Nephron (organoid): ENCODE results near the gene GDPD4.

Source experiments
- H3K27ac Mint-ChIP-seq, 3 experiments: 2 replicates each; pipeline ENCODE4 v1.8.0; 2020; ENCODE audit warnings: mixed read lengths in 3 of 3, mild to moderate bottlenecking in 2 of 3, moderate library complexity in 1 of 3
- H3K27me3 Mint-ChIP-seq: 2 replicates; pipeline ENCODE4 v1.8.0; 2021; ENCODE audit warnings: low read depth, mild to moderate bottlenecking, moderate library complexity, mixed read lengths
- H3K36me3 Mint-ChIP-seq: 2 replicates; pipeline ENCODE4 v1.8.0; 2020; ENCODE audit warnings: low read depth, mixed read lengths
- H3K4me1 Mint-ChIP-seq: 2 replicates; pipeline ENCODE4 v1.8.0; 2020; ENCODE audit warnings: mixed read lengths
- H3K4me3 Mint-ChIP-seq, 3 experiments: 2 replicates each; pipeline ENCODE4 v1.8.0; 2020; ENCODE audit warnings: mild to moderate bottlenecking in 3 of 3, mixed read lengths in 3 of 3, moderate library complexity in 2 of 3
- H3K9me3 Mint-ChIP-seq: 2 replicates; pipeline ENCODE4 v1.8.0; 2020; ENCODE audit warnings: mixed read lengths
- CTCF ChIP-seq, 3 experiments: fragments of 200-600 bp; sonication (generic); IDR thresholded peaks; one replicate each; pipeline ENCODE4 v1.5.0; 2021; ENCODE audit warnings: antibody characterized with exemption in 3 of 3; ENCODE audit not compliant: unreplicated experiment in 3 of 3

Gene GDPD4

GRCh38 chr11:77232242-77232641, 69.2 kb downstream of the GDPD4 start:
- no peak overlapping the region for H3K4me3 Mint-ChIP-seq
- H3K27ac Mint-ChIP-seq, result no peak overlapping the region
- no peak for TF ChIP-seq CTCF (IDR thresholded peaks at IDR 0.05; ENCODE audit: unreplicated experiment in 3 of 3)
- H3K36me3 Mint-ChIP-seq, result no peaks in the 10 kb centered on the region
- H3K4me1 Mint-ChIP-seq, result no peaks in the 10 kb centered on the region
- no peaks in the 10 kb centered on the region for H3K9me3 Mint-ChIP-seq
- peaks cover 4% of the 10 kb centered on the region for H3K27me3 Mint-ChIP-seq

- no peak for TF ChIP-seq CTCF (IDR thresholded peaks at IDR 0.05; ENCODE audit: unreplicated experiment in 3 of 3)
- H3K4me3 Mint-ChIP-seq, result no peak overlapping the region
- no peaks in the 10 kb centered on the region for H3K36me3 Mint-ChIP-seq
- no peaks in the 10 kb centered on the region for H3K9me3 Mint-ChIP-seq
- no peaks in the 10 kb centered on the region for H3K4me1 Mint-ChIP-seq
- no peak overlapping the region for H3K27ac Mint-ChIP-seq
- peaks cover 4% of the 10 kb centered on the region for H3K27me3 Mint-ChIP-seq
Measured at GRCh38 chr11:77231800-77232199, 69.7 kb downstream of the GDPD4 start.

GRCh38 chr11:77230878-77231605, 70.4 kb downstream of the GDPD4 start:
- Mint-ChIP-seq H3K27ac (no peak overlapping the region), H3K27me3 (peaks cover 4% of the 10 kb centered on the region), H3K36me3 (no peaks in the 10 kb centered on the region), H3K4me1 (no peaks in the 10 kb centered on the region), H3K9me3 (no peaks in the 10 kb centered on the region), H3K4me3 (no peak overlapping the region)
- no peak for TF ChIP-seq CTCF (IDR thresholded peaks at IDR 0.05; ENCODE audit: unreplicated experiment in 3 of 3)

- H3K4me1 Mint-ChIP-seq, result no peaks in the 10 kb centered on the region
- H3K36me3 Mint-ChIP-seq, result no peaks in the 10 kb centered on the region
- H3K4me3 Mint-ChIP-seq, result no peak overlapping the region
- H3K27me3 Mint-ChIP-seq, result peaks cover 4% of the 10 kb centered on the region
- TF ChIP-seq CTCF (IDR thresholded peaks at IDR 0.05; ENCODE audit: unreplicated experiment in 3 of 3), result no peak
- H3K27ac Mint-ChIP-seq, result no peak overlapping the region
- H3K9me3 Mint-ChIP-seq, result peaks cover 5% of the 10 kb centered on the region
Measured at GRCh38 chr11:77223797-77224196, 77.7 kb downstream of the GDPD4 start.

- H3K9me3 Mint-ChIP-seq, result no peaks in the 10 kb centered on the region
- peaks cover 7% of the 10 kb centered on the region for H3K27me3 Mint-ChIP-seq
- H3K36me3 Mint-ChIP-seq, result no peaks in the 10 kb centered on the region
- no peaks in the 10 kb centered on the region for H3K4me1 Mint-ChIP-seq
- no peak for TF ChIP-seq CTCF (IDR thresholded peaks at IDR 0.05; ENCODE audit: unreplicated experiment in 3 of 3)
- H3K27ac Mint-ChIP-seq, result no peak overlapping the region
- no peak overlapping the region for H3K4me3 Mint-ChIP-seq
Measured at GRCh38 chr11:77217156-77217555, 84.3 kb downstream of the GDPD4 start.

GRCh38 chr11:77215106-77215505, 86.4 kb downstream of the GDPD4 start:
- Mint-ChIP-seq H3K36me3 (no peaks in the 10 kb centered on the region), H3K27ac (no peak overlapping the region), H3K9me3 (no peaks in the 10 kb centered on the region), H3K4me3 (no peak overlapping the region), H3K27me3 (peaks cover 7% of the 10 kb centered on the region), H3K4me1 (no peaks in the 10 kb centered on the region)
- TF ChIP-seq CTCF (IDR thresholded peaks at IDR 0.05; ENCODE audit: unreplicated experiment in 3 of 3), result no peak
